Muscle of leg (tissue), 11 donors: ENCODE results near the gene MST1. TPM values are rescaled to one million over a fixed set of nuclear protein-coding genes. Genes with fewer than 3 reads are reported as not detected.
"Not testable (repeated sequence)": the region's sequence is repeated elsewhere in the genome, so short reads cannot be mapped to it uniquely, and the experiment has no call there.

Source experiments
- DNase-seq: peaks from one replicate; pipeline ENCODE4 v3.0.0; 2013
- H3K27ac ChIP-seq: one replicate; pipeline ENCODE4 v1.5.1; 2013; ENCODE audit warnings: mild to moderate bottlenecking, low read length, control low read depth
- H3K27me3 ChIP-seq: one replicate; pipeline ENCODE4 v1.6.1; 2013; ENCODE audit warnings: low read length; ENCODE audit not compliant: control insufficient read depth, insufficient read depth
- H3K36me3 ChIP-seq: one replicate; pipeline ENCODE4 v1.6.1; 2013; ENCODE audit warnings: low read length; ENCODE audit not compliant: control insufficient read depth, insufficient read depth
- H3K4me1 ChIP-seq: one replicate; pipeline ENCODE4 v1.6.1; 2013; ENCODE audit warnings: low read length; ENCODE audit not compliant: control insufficient read depth, insufficient read depth
- H3K4me3 ChIP-seq: one replicate; pipeline ENCODE4 v1.5.1; 2013; ENCODE audit warnings: low read length, control low read depth
- H3K9me3 ChIP-seq: replicated peaks from 2 replicates; pipeline ENCODE4 v1.6.1; 2013; ENCODE audit warnings: low read depth, low read length; ENCODE audit not compliant: control insufficient read depth
- WGBS: methylation state at CpG from one replicate; pipeline ENCODE4 v1.1.5; 2013; ENCODE audit warnings: missing lambda C conversion rate; ENCODE audit not compliant: insufficient coverage; 5-methylcytosine and 5-hydroxymethylcytosine counted together
- polyA plus RNA-seq, 8 donors: library from polyadenylated mRNA; unstranded; fragments of 120-200 nt; gene quantifications; one replicate each; pipeline versions ENCODE4 v1.2.1 to v1.2.3, GENCODE V29; 2013; ENCODE audit warnings: inconsistent platforms in 1 of 8, low replicate concordance in 1 of 8; ENCODE audit not compliant: insufficient read length in 8 of 8, insufficient read depth in 1 of 8
- total RNA-seq: library from RNA; stranded (reverse); fragments of 120-200 nt; gene quantifications from one replicate; pipeline ENCODE4 v1.2.4, GENCODE V29; 2013

MST1 gene
- total and polyA plus RNA-seq, 9 donors = 7.0 to 30.3 (median 9.8) TPM

DNA sequence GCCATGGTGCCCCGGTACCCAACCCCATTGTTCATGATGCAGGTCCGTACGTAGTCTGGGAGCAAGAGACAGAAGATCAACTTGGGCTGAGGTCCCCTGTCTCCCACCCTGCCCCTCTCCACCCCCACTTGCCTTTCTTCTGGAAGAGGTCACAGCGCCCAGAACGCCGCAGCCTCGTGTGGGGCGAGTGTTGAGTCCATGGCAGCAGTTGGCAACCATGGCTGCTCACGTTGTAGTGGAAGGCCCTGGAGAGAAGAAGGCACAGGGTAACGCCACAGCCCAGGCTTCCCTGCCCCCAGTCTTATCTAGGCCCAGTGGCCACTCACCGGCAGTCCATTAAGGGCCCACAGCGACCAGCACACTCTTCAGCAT lies 1.9 kb downstream of the MST1 start:
- H3K4me3 ChIP-seq, DNase-seq, H3K9me3 ChIP-seq, H3K27ac ChIP-seq: not testable (repeated sequence)
- WGBS = 89% methylated on average over 6 of the region's 12 CpGs
- peaks cover 26% of the 10 kb centered on the region for H3K4me1 ChIP-seq
- H3K36me3 ChIP-seq = peaks cover 21% of the 10 kb centered on the region
- H3K27me3 ChIP-seq = peaks cover 32% of the 10 kb centered on the region

DNA sequence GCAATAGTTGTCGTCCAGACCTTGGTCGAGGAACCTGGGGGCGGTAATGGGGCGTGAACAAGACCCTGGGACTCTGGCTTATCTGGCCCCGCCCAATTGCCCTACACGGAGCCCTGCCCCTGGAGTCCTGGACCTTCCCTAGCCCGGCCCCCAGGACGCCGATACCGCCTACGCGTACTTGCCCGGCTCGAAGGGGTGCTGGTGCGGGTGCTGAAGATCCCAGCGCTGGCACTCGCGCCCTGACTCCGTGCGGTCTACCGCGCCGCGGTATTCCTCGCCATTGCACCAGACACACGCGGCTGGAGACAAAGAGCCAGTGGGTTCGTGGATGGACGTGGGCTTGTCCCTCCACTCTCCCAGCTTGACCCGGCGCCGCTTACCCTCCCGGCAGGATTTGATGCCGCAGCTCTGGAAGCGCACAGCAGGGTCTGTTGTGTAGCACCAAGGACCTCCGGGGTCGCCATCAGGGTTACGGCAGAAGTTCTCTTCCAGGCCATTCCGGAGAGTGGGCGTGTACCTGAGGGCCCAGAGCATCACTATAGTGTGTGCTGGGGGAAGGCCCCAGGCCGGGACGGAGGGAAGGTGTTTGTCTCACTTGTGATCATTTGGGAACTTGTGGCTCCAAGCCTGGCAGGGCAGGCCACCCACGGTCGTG lies 2.4 kb downstream of the MST1 start:
- 6% methylated on average over 40 of the region's 44 CpGs for WGBS
- not testable (repeated sequence) for H3K9me3 ChIP-seq, H3K27ac ChIP-seq, H3K4me3 ChIP-seq
- H3K27me3 ChIP-seq = peaks cover 32% of the 10 kb centered on the region
- peaks cover 26% of the 10 kb centered on the region for H3K4me1 ChIP-seq
- DNase-seq = peak; percentile 45
- H3K36me3 ChIP-seq = peaks cover 26% of the 10 kb centered on the region

DNA sequence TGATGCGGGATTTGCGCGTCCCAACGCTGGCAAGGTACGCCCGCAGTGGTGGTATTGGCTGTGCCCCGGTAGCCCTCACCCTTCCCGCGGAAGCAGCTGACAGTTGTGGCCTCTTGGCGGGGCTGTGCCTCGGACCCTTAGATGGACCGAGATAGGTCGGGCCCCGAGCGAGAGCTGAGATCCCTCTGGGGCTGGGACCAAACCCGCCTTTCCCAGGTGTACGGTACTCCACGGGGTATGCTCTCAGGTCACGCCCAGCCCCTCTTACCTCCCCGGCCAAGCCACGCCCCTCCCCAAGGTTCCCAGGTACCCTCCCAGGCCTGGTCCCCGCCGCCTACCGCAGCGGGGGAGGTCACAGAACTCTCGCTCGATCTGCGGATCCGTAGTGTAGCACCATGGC lies 2.9 kb downstream of the MST1 start:
- Histone ChIP-seq H3K4me1 (peaks cover 25% of the 10 kb centered on the region), H3K36me3 (peaks cover 31% of the 10 kb centered on the region), H3K27me3 (peaks cover 32% of the 10 kb centered on the region)
- H3K27ac ChIP-seq, DNase-seq, H3K4me3 ChIP-seq, H3K9me3 ChIP-seq: not testable (repeated sequence)
- under 1% methylated on average over 14 of the region's 29 CpGs for WGBS

GRCh38 chr3:49685846-49686245 lies 3.4 kb downstream of the MST1 start:
- H3K9me3 ChIP-seq, H3K27ac ChIP-seq, DNase-seq, H3K4me3 ChIP-seq: not testable (repeated sequence)
- Histone ChIP-seq H3K36me3 (peaks cover 36% of the 10 kb centered on the region), H3K27me3 (peaks cover 32% of the 10 kb centered on the region), H3K4me1 (peaks cover 20% of the 10 kb centered on the region)
- WGBS = 11% methylated on average over 30 of the region's 36 CpGs

DNA sequence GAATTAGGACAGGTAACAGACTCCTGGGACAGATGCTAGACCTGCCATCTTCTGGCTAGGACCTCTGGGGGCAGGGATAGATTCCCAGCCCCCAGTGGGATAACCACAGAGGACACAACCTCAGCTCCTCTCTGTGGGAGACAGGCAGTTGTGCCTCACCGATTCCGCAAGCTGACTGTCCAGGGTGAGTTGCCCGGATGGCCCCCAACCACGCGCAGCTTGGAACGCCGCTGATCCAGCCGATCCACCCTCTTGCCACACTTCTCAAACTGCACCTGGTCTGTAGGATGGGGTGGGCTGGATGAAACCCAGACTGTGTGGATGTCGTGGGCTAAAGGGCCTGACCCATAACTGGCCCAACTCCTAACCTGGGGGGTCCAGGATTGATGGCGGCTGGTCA lies 4.2 kb downstream of the MST1 start:
- Histone ChIP-seq H3K36me3 (peaks cover 44% of the 10 kb centered on the region), H3K27me3 (peaks cover 32% of the 10 kb centered on the region), H3K4me1 (peaks cover 14% of the 10 kb centered on the region)
- not testable (repeated sequence) for DNase-seq, H3K4me3 ChIP-seq, H3K9me3 ChIP-seq, H3K27ac ChIP-seq
- 78% methylated on average over 1 of the region's 10 CpGs for WGBS

GRCh38 chr3:49684453-49684852 lies 4.8 kb downstream of the MST1 start:
- peaks cover 50% of the 10 kb centered on the region for H3K36me3 ChIP-seq
- not testable (repeated sequence) for H3K9me3 ChIP-seq, H3K27ac ChIP-seq, DNase-seq, H3K4me3 ChIP-seq
- 86% methylated on average over 1 of the region's 2 CpGs for WGBS
- peaks cover 12% of the 10 kb centered on the region for H3K4me1 ChIP-seq
- peaks cover 32% of the 10 kb centered on the region for H3K27me3 ChIP-seq

GRCh38 chr3:49683162-49683561 lies 6.1 kb downstream of the MST1 start:
- H3K4me3 ChIP-seq = no peak overlapping the region
- WGBS = 93% methylated on average over 2 of the region's 6 CpGs

GRCh38 chr3:49681543-49681942 lies 7.7 kb downstream of the MST1 start:
- DNase-seq = no peak
- H3K4me1 ChIP-seq = peaks cover 4% of the 10 kb centered on the region
- 89% methylated on average over 3 of the region's 4 CpGs for WGBS
- H3K36me3 ChIP-seq = peaks cover 79% of the 10 kb centered on the region
- peaks cover 22% of the 10 kb centered on the region for H3K27me3 ChIP-seq
- H3K27ac ChIP-seq = no peak overlapping the region
- no peak overlapping the region for H3K4me3 ChIP-seq
- H3K9me3 ChIP-seq = no peaks in the 10 kb centered on the region

More at GRCh38 chr3:49683162-49683561, 6.1 kb downstream of the MST1 start:
- Histone ChIP-seq H3K27ac (no peak overlapping the region), H3K27me3 (peaks cover 32% of the 10 kb centered on the region), H3K9me3 (no peaks in the 10 kb centered on the region), H3K36me3 (peaks cover 63% of the 10 kb centered on the region), H3K4me1 (peaks cover 6% of the 10 kb centered on the region)
- DNase-seq = no peak

GRCh38 chr3:49681232-49681522 lies 8.1 kb downstream of the MST1 start:
- 100% methylated on average over 1 of the region's 2 CpGs for WGBS
- Histone ChIP-seq H3K36me3 (peaks cover 83% of the 10 kb centered on the region), H3K4me3 (no peak overlapping the region), H3K27me3 (peaks cover 18% of the 10 kb centered on the region), H3K27ac (no peak overlapping the region), H3K4me1 (peaks cover under 1% of the 10 kb centered on the region), H3K9me3 (no peaks in the 10 kb centered on the region)
- no peak for DNase-seq

DNA sequence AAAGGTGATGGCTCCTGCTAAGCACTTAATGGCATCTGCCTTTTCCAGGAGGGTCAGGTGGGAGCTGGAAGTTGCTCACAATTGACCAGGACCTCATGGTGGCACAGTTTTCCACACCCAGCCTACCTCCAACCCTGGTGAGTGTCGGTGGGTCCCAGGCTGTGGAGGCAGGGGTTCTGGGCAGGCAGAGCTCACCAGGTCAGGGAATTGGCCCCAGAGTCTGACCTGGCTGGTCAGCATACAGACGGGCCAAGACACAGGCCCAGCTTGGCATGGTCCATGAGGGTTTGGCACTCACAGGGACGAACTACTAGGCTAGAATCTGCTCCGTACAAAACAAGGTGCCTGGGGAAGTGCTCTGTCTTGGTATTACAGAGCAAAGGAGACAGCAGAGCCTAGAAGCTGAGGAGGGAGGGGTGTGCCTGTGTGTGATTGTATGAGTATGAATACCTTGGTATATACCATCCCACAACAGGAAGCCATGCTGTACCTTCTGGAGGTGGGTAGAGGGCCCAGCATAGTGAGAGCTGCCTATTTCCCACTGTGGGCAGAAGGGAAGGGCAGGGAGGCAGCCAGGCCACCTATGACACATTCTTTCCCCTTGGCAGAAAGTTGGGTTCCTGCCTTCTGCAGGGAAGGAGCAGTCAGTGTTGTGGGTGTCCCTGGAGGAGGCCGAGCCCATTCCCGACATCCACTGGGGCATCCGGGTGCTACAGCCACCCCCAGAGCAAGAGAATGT lies 8.6 kb downstream of the MST1 start:
- WGBS = 82% methylated on average over 6 of the region's 7 CpGs
- Histone ChIP-seq H3K36me3 (peaks cover 88% of the 10 kb centered on the region), H3K4me1 (no peaks in the 10 kb centered on the region), H3K27me3 (peaks cover 15% of the 10 kb centered on the region), H3K4me3 (no peak overlapping the region), H3K27ac (no peak overlapping the region), H3K9me3 (no peaks in the 10 kb centered on the region)
- DNase-seq = no peak
